Neuronal stem cell (in vitro differentiated cells): ENCODE data around the gene LAIR1.
"Not testable (repeated sequence)": the region's sequence is repeated elsewhere in the genome, so short reads cannot be mapped to it uniquely, and the experiment has no call there.

Source experiments
- DNase-seq: peaks from one replicate; pipeline ENCODE4 v3.0.0-alpha.2; 2013; ENCODE audit warnings: low spot score
- H2AFZ ChIP-seq: one replicate; pipeline ENCODE4 v1.6.1; 2013; ENCODE audit warnings: mild to moderate bottlenecking, low read length, inconsistent platforms
- H2AK5ac ChIP-seq: 2 replicates; pipeline ENCODE4 v1.6.1; 2013; ENCODE audit warnings: low read depth, mild to moderate bottlenecking, inconsistent platforms, low read length, moderate library complexity, mixed read lengths
- H2BK120ac ChIP-seq: 2 replicates; pipeline ENCODE4 v1.6.1; 2013; ENCODE audit warnings: low read depth, mild to moderate bottlenecking, inconsistent platforms, low read length, moderate library complexity, mixed read lengths
- H2BK12ac ChIP-seq: one replicate; pipeline ENCODE4 v1.6.1; 2013; ENCODE audit warnings: low read length, inconsistent platforms
- H2BK15ac ChIP-seq: 2 replicates; pipeline ENCODE4 v1.6.1; 2013; ENCODE audit warnings: mild to moderate bottlenecking, low read length, inconsistent platforms, mixed read lengths
- H2BK5ac ChIP-seq: one replicate; pipeline ENCODE4 v1.6.1; 2013; ENCODE audit warnings: inconsistent platforms, mild to moderate bottlenecking, low read length, moderate library complexity
- H3K14ac ChIP-seq: one replicate; pipeline ENCODE4 v1.6.1; 2013; ENCODE audit warnings: low read length, inconsistent platforms
- H3K18ac ChIP-seq: 2 replicates; pipeline ENCODE4 v1.6.1; 2013; ENCODE audit warnings: low read length, inconsistent platforms
- H3K23ac ChIP-seq: 2 replicates; pipeline ENCODE4 v1.6.1; 2013; ENCODE audit warnings: low read depth, mild to moderate bottlenecking, mixed read lengths, low read length, inconsistent platforms; ENCODE audit not compliant: poor library complexity
- H3K27ac ChIP-seq: replicated peaks from 3 replicates; pipeline ENCODE4 v1.5.1; 2013; ENCODE audit warnings: low read length, inconsistent platforms
- H3K27me3 ChIP-seq, 3 experiments: 2 replicates each; pipeline ENCODE4 v1.6.1; 2013; ENCODE audit warnings: low read length in 3 of 3, mild to moderate bottlenecking in 2 of 3, inconsistent platforms in 1 of 3, low read depth in 1 of 3, mixed read lengths in 1 of 3, moderate library complexity in 1 of 3; ENCODE audit not compliant: control insufficient read depth in 3 of 3, insufficient read depth in 3 of 3
- H3K36me3 ChIP-seq, 2 donors: replicated peaks in 1 of 2; 2 replicates each; pipeline ENCODE4 v1.6.1; 2013; ENCODE audit warnings: low read length in 2 of 2; ENCODE audit not compliant: control insufficient read depth in 2 of 2, insufficient read depth in 2 of 2
- H3K4ac ChIP-seq: 2 replicates; pipeline ENCODE4 v1.6.1; 2013; ENCODE audit warnings: inconsistent platforms, mild to moderate bottlenecking, low read length, moderate library complexity
- H3K4me1 ChIP-seq, 2 donors: 1 replicate in 1 of 2; 2 replicates in 1 of 2; pipeline ENCODE4 v1.6.1; 2013; ENCODE audit warnings: low read length in 2 of 2, low read depth in 1 of 2; ENCODE audit not compliant: control insufficient read depth in 2 of 2, insufficient read depth in 1 of 2
- H3K4me2 ChIP-seq: one replicate; pipeline ENCODE4 v1.6.1; 2013; ENCODE audit warnings: mild to moderate bottlenecking, low read length, inconsistent platforms; ENCODE audit not compliant: insufficient read depth, poor library complexity, severe bottlenecking
- H3K4me3 ChIP-seq, 2 donors: 2 replicates each; pipeline ENCODE4 v1.5.1; 2013; ENCODE audit warnings: low read length in 2 of 2, mild to moderate bottlenecking in 2 of 2, inconsistent platforms in 1 of 2, moderate library complexity in 1 of 2
- H3K79me1 ChIP-seq: one replicate; pipeline ENCODE4 v1.6.1; 2013; ENCODE audit warnings: low read depth, mild to moderate bottlenecking, inconsistent platforms, low read length, moderate library complexity
- H3K9ac ChIP-seq: one replicate; pipeline ENCODE4 v1.6.1; 2013; ENCODE audit warnings: mild to moderate bottlenecking, low read depth, low read length, inconsistent platforms; ENCODE audit not compliant: poor library complexity
- H3K9me3 ChIP-seq, 2 donors: replicated peaks in 1 of 2; 2 replicates each; pipeline versions ENCODE3 to v1.6.1; 2013; ENCODE audit warnings: low read length in 2 of 2, mild to moderate bottlenecking in 2 of 2, inconsistent platforms in 1 of 2, low read depth in 1 of 2, mixed read lengths in 1 of 2, moderate library complexity in 1 of 2; ENCODE audit not compliant: control insufficient read depth in 2 of 2, insufficient read depth in 1 of 2
- H4K8ac ChIP-seq: one replicate; pipeline ENCODE4 v1.6.1; 2013; ENCODE audit warnings: low read depth, mild to moderate bottlenecking, inconsistent platforms, low read length, moderate library complexity
- H4K91ac ChIP-seq: one replicate; pipeline ENCODE4 v1.6.1; 2013; ENCODE audit warnings: low read length, low read depth, mild to moderate bottlenecking, inconsistent platforms; ENCODE audit not compliant: poor library complexity
- WGBS, 2 donors: extraction: QIAGEN DNeasy Blood & Tissue Kit; methylation state at CpG; one replicate each; pipeline ENCODE4 v1.1.7; 2013; ENCODE audit warnings: missing lambda C conversion rate in 2 of 2, mixed read lengths in 1 of 2; ENCODE audit not compliant: insufficient read length in 2 of 2, insufficient replicate concordance in 1 of 2; ENCODE audit errors: extremely low coverage in 2 of 2; 5-methylcytosine and 5-hydroxymethylcytosine counted together

LAIR1 gene

DNA sequence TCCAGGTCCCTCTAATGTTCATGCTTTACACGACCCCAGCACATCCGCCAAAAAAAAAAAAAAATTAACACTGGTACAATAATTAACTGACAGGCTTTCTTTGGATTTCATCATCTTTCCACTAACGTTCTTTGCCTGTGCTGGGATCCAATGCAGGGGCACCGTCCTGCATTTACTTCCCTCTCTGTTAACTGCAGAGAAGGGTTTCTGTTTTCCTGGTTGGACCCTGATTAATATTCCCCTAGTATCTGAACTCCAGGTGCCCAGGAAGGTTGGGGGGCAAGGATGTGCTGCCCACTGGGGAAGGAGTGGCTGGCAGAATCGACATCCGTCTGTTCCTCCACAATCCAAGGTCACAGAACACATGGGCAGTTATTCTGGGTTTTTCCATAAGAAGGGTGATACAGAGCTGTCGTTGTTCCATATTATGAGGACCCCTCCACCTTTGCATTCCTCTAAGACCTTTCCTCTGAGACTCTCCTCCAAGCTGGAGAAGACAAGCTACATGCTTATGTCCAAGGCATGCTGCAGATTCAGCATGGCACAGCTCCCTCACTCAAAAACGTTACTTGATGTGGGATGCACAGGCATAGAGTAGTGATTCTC lies 4.5 kb upstream of the LAIR1 start:
- Histone ChIP-seq H3K4me3 (no peak overlapping the region), H4K91ac (no peak overlapping the region), H2BK5ac (no peak overlapping the region), H2BK12ac (no peak overlapping the region), H3K14ac (no peak overlapping the region), H3K4me1 (no peaks in the 10 kb centered on the region), H2BK15ac (no peak overlapping the region), H4K8ac (no peak overlapping the region), H3K18ac (no peak overlapping the region), H3K4me2 (no peak overlapping the region), H3K4ac (no peak overlapping the region), H2AFZ (no peak overlapping the region), H3K79me1 (no peaks in the 10 kb centered on the region), H3K9me3 (no peaks in the 10 kb centered on the region), H3K36me3 (no peaks in the 10 kb centered on the region), H3K9ac (no peak overlapping the region), H3K23ac (no peak overlapping the region), H2BK120ac (no peak overlapping the region), H3K27me3 (no peaks in the 10 kb centered on the region), H3K27ac (no peak overlapping the region), H2AK5ac (no peak overlapping the region)
- WGBS, 2 donors = no CpG with 5 or more reads among the region's 8 CpGs
- no peak for DNase-seq

GRCh38 chr19:54366811-54367210 lies 2.1 kb upstream of the LAIR1 start:
- Histone ChIP-seq H3K14ac (no peak overlapping the region), H3K18ac (no peak overlapping the region), H4K91ac (no peak overlapping the region), H3K27ac (no peak overlapping the region), H2BK12ac (no peak overlapping the region), H3K36me3 (no peaks in the 10 kb centered on the region), H2BK5ac (no peak overlapping the region), H2BK15ac (no peak overlapping the region), H3K4me2 (no peak overlapping the region), H3K9me3 (no peaks in the 10 kb centered on the region), H3K9ac (no peak overlapping the region), H2BK120ac (no peak overlapping the region), H3K79me1 (no peaks in the 10 kb centered on the region), H3K4me3 (no peak overlapping the region), H3K23ac (no peak overlapping the region), H2AK5ac (no peak overlapping the region), H3K27me3 (no peaks in the 10 kb centered on the region), H2AFZ (no peak overlapping the region), H4K8ac (no peak overlapping the region), H3K4ac (no peak overlapping the region), H3K4me1 (no peaks in the 10 kb centered on the region)
- no peak for DNase-seq
- WGBS, 2 donors = no CpG with 5 or more reads among the region's 6 CpGs

DNA sequence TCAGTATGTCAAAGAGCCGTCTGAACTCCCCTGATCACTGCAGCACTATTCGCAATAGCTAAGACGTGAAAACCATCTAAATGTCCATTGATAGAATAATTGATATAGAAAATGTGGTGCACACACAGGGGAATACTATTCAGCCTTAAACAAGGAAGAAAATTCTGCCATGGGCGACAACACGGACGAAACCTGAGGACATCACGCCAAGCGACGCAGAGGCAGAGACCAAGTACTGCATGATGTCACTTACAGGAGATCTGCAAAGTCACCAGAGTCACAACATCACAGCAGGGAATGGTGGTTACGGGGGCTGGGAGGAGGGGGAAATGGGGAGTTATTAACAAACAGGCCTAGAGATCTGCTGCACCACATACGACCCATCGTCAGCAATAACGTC lies 1.1 kb upstream of the LAIR1 start:
- H2BK15ac ChIP-seq, H2BK12ac ChIP-seq, H3K9me3 ChIP-seq, H2BK120ac ChIP-seq, H3K27ac ChIP-seq, H4K91ac ChIP-seq, H3K4me2 ChIP-seq, H4K8ac ChIP-seq, H3K23ac ChIP-seq, H3K14ac ChIP-seq, H3K36me3 ChIP-seq, H3K4ac ChIP-seq, H2BK5ac ChIP-seq, DNase-seq, H2AK5ac ChIP-seq, H3K18ac ChIP-seq, H3K4me1 ChIP-seq, H3K9ac ChIP-seq, H3K27me3 ChIP-seq, H3K79me1 ChIP-seq, H2AFZ ChIP-seq, H3K4me3 ChIP-seq: not testable (repeated sequence)
- no CpG with 5 or more reads among the region's 13 CpGs for WGBS, 2 donors

- not testable (repeated sequence) for H2BK5ac ChIP-seq, DNase-seq, H4K8ac ChIP-seq, H3K36me3 ChIP-seq, H3K79me1 ChIP-seq, H3K9ac ChIP-seq, H2AFZ ChIP-seq, H3K14ac ChIP-seq, H3K4me2 ChIP-seq, H2BK120ac ChIP-seq, H3K23ac ChIP-seq, H3K27ac ChIP-seq, H2BK12ac ChIP-seq, H2BK15ac ChIP-seq, H3K4me1 ChIP-seq, H3K4ac ChIP-seq, H4K91ac ChIP-seq, H3K9me3 ChIP-seq, H3K4me3 ChIP-seq, H3K18ac ChIP-seq, H2AK5ac ChIP-seq, H3K27me3 ChIP-seq
- no CpG with 5 or more reads among the region's 10 CpGs for WGBS, 2 donors
Measured at GRCh38 chr19:54361680-54362422, 2.9 kb downstream of the LAIR1 start.
